Stimulated activated CD4-positive, alpha-beta T cell treated with anti-CD3 and anti-CD28 coated beads, Interleukin-1b, Interleukin-23, amount 100 ng/mL, for 4 hours (primary cell): ENCODE data around the gene SIPA1L3.

Experiments
- DNase-seq, 2 donors: peaks; one replicate each; pipeline ENCODE4 v3.0.0-alpha.2; 2020; ENCODE audit warnings: low read depth in 2 of 2

Gene SIPA1L3

GRCh38 chr19:38234615-38235014, 327.6 kb downstream of the SIPA1L3 start:
- no peak for DNase-seq

- DNase-seq = no peak
These were observed 332.8 kb downstream of the SIPA1L3 start for GRCh38 chr19:38239816-38240215.

GRCh38 chr19:38243279-38243673, 336.3 kb downstream of the SIPA1L3 start:
- no peak for DNase-seq

GRCh38 chr19:38245826-38246498, 339.0 kb downstream of the SIPA1L3 start:
- DNase-seq = no peak

- no peak for DNase-seq
These were observed 340.1 kb downstream of the SIPA1L3 start for GRCh38 chr19:38247126-38247525.

GRCh38 chr19:38247734-38248268, 340.8 kb downstream of the SIPA1L3 start:
- no peak for DNase-seq

GRCh38 chr19:38248421-38248820, 341.4 kb downstream of the SIPA1L3 start:
- no peak for DNase-seq

- DNase-seq = no peak
These were observed 343.4 kb downstream of the SIPA1L3 start for GRCh38 chr19:38250428-38250820.

- DNase-seq = no peak
These were observed 344.0 kb downstream of the SIPA1L3 start for GRCh38 chr19:38250821-38251563.

- no peak for DNase-seq
These were observed 344.6 kb downstream of the SIPA1L3 start for GRCh38 chr19:38251564-38252051.

GRCh38 chr19:38252385-38252784, 345.4 kb downstream of the SIPA1L3 start:
- no peak for DNase-seq

GRCh38 chr19:38252941-38253691, 346.1 kb downstream of the SIPA1L3 start:
- no peak for DNase-seq

GRCh38 chr19:38253788-38254187, 346.8 kb downstream of the SIPA1L3 start:
- no peak for DNase-seq

GRCh38 chr19:38255383-38256014, 348.5 kb downstream of the SIPA1L3 start:
- DNase-seq = no peak
